ENCODE results near the gene ARHGAP9.
A peak's percentile ranks its signal among the peaks of the same experiment; 100 is the strongest.

The ARHGAP9 gene

GRCh38 chr12:57465747-57466505 lies 13.7 kb downstream of the ARHGAP9 start:
- Mint-ChIP-seq H3K4me3 (no peak overlapping the region), H3K4me1 (ENCODE audit: low read depth) (peaks cover 19% of the 10 kb centered on the region), H3K27me3 (ENCODE audit: low read depth) (peaks cover 10% of the 10 kb centered on the region), H3K9me3 (no peaks in the 10 kb centered on the region), H3K27ac (no peak overlapping the region), H3K36me3 (ENCODE audit: low read depth) (peaks cover 24% of the 10 kb centered on the region)
- DNase-seq (ENCODE audit: low spot score), result no peak

- no peak for DNase-seq (ENCODE audit: low spot score)
- Mint-ChIP-seq H3K4me3 (no peak overlapping the region), H3K36me3 (ENCODE audit: low read depth) (peaks cover 22% of the 10 kb centered on the region), H3K9me3 (no peaks in the 10 kb centered on the region), H3K4me1 (ENCODE audit: low read depth) (peaks cover 23% of the 10 kb centered on the region), H3K27ac (no peak overlapping the region), H3K27me3 (ENCODE audit: low read depth) (peaks cover 15% of the 10 kb centered on the region)
These were observed 14.5 kb downstream of the ARHGAP9 start for GRCh38 chr12:57465030-57465746.

- no peak overlapping the region for H3K4me3 Mint-ChIP-seq
- peaks cover 19% of the 10 kb centered on the region for H3K36me3 Mint-ChIP-seq (ENCODE audit: low read depth)
- peaks cover 16% of the 10 kb centered on the region for H3K27me3 Mint-ChIP-seq (ENCODE audit: low read depth)
- H3K9me3 Mint-ChIP-seq, result no peaks in the 10 kb centered on the region
- no peak for DNase-seq (ENCODE audit: low spot score)
- H3K4me1 Mint-ChIP-seq (ENCODE audit: low read depth), result peaks cover 25% of the 10 kb centered on the region
- H3K27ac Mint-ChIP-seq, result no peak overlapping the region
These were observed 15.1 kb downstream of the ARHGAP9 start for GRCh38 chr12:57464569-57464968.

- Mint-ChIP-seq H3K9me3 (no peaks in the 10 kb centered on the region), H3K4me3 (peak overlapping the region; percentile 88), H3K27me3 (ENCODE audit: low read depth) (peaks cover 16% of the 10 kb centered on the region), H3K4me1 (ENCODE audit: low read depth) (peaks cover 35% of the 10 kb centered on the region), H3K36me3 (ENCODE audit: low read depth) (peaks cover 10% of the 10 kb centered on the region), H3K27ac (peak overlapping the region; percentile 62)
- DNase-seq (ENCODE audit: low spot score), result no peak
These were observed 16.8 kb downstream of the ARHGAP9 start for GRCh38 chr12:57462912-57463253.

GRCh38 chr12:57462251-57462911 lies 17.3 kb downstream of the ARHGAP9 start:
- Mint-ChIP-seq H3K4me1 (ENCODE audit: low read depth) (peaks cover 35% of the 10 kb centered on the region), H3K4me3 (peak overlapping the region; percentile 88), H3K27ac (peak overlapping the region; percentile 62), H3K9me3 (no peaks in the 10 kb centered on the region), H3K36me3 (ENCODE audit: low read depth) (peaks cover 6% of the 10 kb centered on the region), H3K27me3 (ENCODE audit: low read depth) (peaks cover 16% of the 10 kb centered on the region)
- DNase-seq (ENCODE audit: low spot score), result peak; percentile 86

- peak overlapping the region; percentile 88 for H3K4me3 Mint-ChIP-seq
- H3K9me3 Mint-ChIP-seq, result no peaks in the 10 kb centered on the region
- peaks cover 3% of the 10 kb centered on the region for H3K36me3 Mint-ChIP-seq (ENCODE audit: low read depth)
- peaks cover 35% of the 10 kb centered on the region for H3K4me1 Mint-ChIP-seq (ENCODE audit: low read depth)
- peak; percentile 7 for DNase-seq (ENCODE audit: low spot score)
- peaks cover 16% of the 10 kb centered on the region for H3K27me3 Mint-ChIP-seq (ENCODE audit: low read depth)
- no peak overlapping the region for H3K27ac Mint-ChIP-seq
These were observed 17.8 kb downstream of the ARHGAP9 start for GRCh38 chr12:57461917-57462250.

- no peaks in the 10 kb centered on the region for H3K9me3 Mint-ChIP-seq
- H3K4me1 Mint-ChIP-seq (ENCODE audit: low read depth), result peaks cover 35% of the 10 kb centered on the region
- DNase-seq (ENCODE audit: low spot score), result peak; percentile 19
- no peak overlapping the region for H3K27ac Mint-ChIP-seq
- peak overlapping the region; percentile 88 for H3K4me3 Mint-ChIP-seq
- peaks cover 3% of the 10 kb centered on the region for H3K36me3 Mint-ChIP-seq (ENCODE audit: low read depth)
- H3K27me3 Mint-ChIP-seq (ENCODE audit: low read depth), result peaks cover 16% of the 10 kb centered on the region
These were observed 18.3 kb downstream of the ARHGAP9 start for GRCh38 chr12:57461276-57461916.

GRCh38 chr12:57460841-57461275 lies 18.8 kb downstream of the ARHGAP9 start:
- DNase-seq (ENCODE audit: low spot score), result no peak

GRCh38 chr12:57460468-57460784 lies 19.2 kb downstream of the ARHGAP9 start:
- peaks cover 16% of the 10 kb centered on the region for H3K27me3 Mint-ChIP-seq (ENCODE audit: low read depth)
- H3K9me3 Mint-ChIP-seq, result no peaks in the 10 kb centered on the region
- H3K36me3 Mint-ChIP-seq (ENCODE audit: low read depth), result no peaks in the 10 kb centered on the region
- peak overlapping the region; percentile 35 for H3K27ac Mint-ChIP-seq
- DNase-seq (ENCODE audit: low spot score), result no peak
- peaks cover 38% of the 10 kb centered on the region for H3K4me1 Mint-ChIP-seq (ENCODE audit: low read depth)
- peak overlapping the region; percentile 80 for H3K4me3 Mint-ChIP-seq

More at GRCh38 chr12:57460841-57461275, 18.8 kb downstream of the ARHGAP9 start:
- no peaks in the 10 kb centered on the region for H3K9me3 Mint-ChIP-seq
- H3K4me1 Mint-ChIP-seq (ENCODE audit: low read depth), result peaks cover 38% of the 10 kb centered on the region
- peaks cover 16% of the 10 kb centered on the region for H3K27me3 Mint-ChIP-seq (ENCODE audit: low read depth)
- peak overlapping the region; percentile 88 for H3K4me3 Mint-ChIP-seq
- peaks cover under 1% of the 10 kb centered on the region for H3K36me3 Mint-ChIP-seq (ENCODE audit: low read depth)
- peak overlapping the region; percentile 39 for H3K27ac Mint-ChIP-seq

GRCh38 chr12:57459750-57460467 lies 19.8 kb downstream of the ARHGAP9 start, which contains the start of gene GLI1:
GLI1 (plus strand) TSS chr12:57459785; CDS start chr12:57463692, 3,907 bp downstream.
- no peak for DNase-seq (ENCODE audit: low spot score)
- Mint-ChIP-seq H3K27ac (peak within 1 kb of the TSS; percentile 91), H3K36me3 (ENCODE audit: low read depth) (no peaks in the 10 kb centered on the region), H3K4me3 (peak within 1 kb of the TSS; percentile 94), H3K9me3 (no peaks in the 10 kb centered on the region), H3K27me3 (ENCODE audit: low read depth) (peaks cover 16% of the 10 kb centered on the region), H3K4me1 (ENCODE audit: low read depth) (peaks cover 38% of the 10 kb centered on the region)

- peaks cover 38% of the 10 kb centered on the region for H3K4me1 Mint-ChIP-seq (ENCODE audit: low read depth)
These were observed 20.5 kb downstream of the ARHGAP9 start for GRCh38 chr12:57459055-57459749.

GRCh38 chr12:57458665-57459054 lies 21.0 kb downstream of the ARHGAP9 start:
- Mint-ChIP-seq H3K4me1 (ENCODE audit: low read depth) (peaks cover 34% of the 10 kb centered on the region), H3K27ac (peak overlapping the region; percentile 91), H3K4me3 (peak overlapping the region; percentile 94), H3K36me3 (ENCODE audit: low read depth) (no peaks in the 10 kb centered on the region), H3K9me3 (no peaks in the 10 kb centered on the region), H3K27me3 (ENCODE audit: low read depth) (peaks cover 16% of the 10 kb centered on the region)
- DNase-seq (ENCODE audit: low spot score), result no peak

More at GRCh38 chr12:57459055-57459749, 20.5 kb downstream of the ARHGAP9 start:
- DNase-seq (ENCODE audit: low spot score), result peak; percentile 91
- Mint-ChIP-seq H3K36me3 (ENCODE audit: low read depth) (no peaks in the 10 kb centered on the region), H3K27ac (peak overlapping the region; percentile 91), H3K9me3 (no peaks in the 10 kb centered on the region), H3K4me3 (peak overlapping the region; percentile 94), H3K27me3 (ENCODE audit: low read depth) (peaks cover 16% of the 10 kb centered on the region)
